GM04504 (cell line): ENCODE data around the gene APOM.

Source experiments
- DNase-seq: peaks from one replicate; pipeline ENCODE4 v3.0.0-alpha.2; 2012; ENCODE audit warnings: low read depth

APOM gene

DNA sequence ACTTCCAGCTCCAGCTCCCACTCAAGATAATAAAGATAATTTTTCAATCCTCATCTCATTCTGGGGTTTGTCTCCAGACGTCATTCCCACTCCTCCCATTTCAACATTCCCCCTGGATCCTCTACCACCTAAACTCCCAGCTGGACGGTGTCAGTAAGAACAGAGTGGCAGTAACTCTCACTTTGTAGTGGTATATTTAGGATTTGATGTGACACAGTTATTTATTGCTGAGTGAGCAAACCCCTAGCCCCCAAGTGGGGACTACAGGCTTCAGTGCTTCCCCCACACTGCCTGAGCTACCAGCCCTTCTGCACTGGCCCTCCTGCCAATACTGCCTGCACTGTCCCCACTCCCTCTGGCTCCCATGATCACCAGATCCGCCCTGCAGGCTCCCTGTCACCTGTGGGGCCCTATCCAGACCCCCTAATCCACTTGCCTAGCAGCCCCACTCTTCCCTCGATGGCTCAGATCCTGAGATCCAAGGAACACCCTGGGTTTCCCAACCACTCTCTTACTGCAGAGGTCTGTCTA lies 2.5 kb downstream of the APOM start:
- DNase-seq: no peak

DNA sequence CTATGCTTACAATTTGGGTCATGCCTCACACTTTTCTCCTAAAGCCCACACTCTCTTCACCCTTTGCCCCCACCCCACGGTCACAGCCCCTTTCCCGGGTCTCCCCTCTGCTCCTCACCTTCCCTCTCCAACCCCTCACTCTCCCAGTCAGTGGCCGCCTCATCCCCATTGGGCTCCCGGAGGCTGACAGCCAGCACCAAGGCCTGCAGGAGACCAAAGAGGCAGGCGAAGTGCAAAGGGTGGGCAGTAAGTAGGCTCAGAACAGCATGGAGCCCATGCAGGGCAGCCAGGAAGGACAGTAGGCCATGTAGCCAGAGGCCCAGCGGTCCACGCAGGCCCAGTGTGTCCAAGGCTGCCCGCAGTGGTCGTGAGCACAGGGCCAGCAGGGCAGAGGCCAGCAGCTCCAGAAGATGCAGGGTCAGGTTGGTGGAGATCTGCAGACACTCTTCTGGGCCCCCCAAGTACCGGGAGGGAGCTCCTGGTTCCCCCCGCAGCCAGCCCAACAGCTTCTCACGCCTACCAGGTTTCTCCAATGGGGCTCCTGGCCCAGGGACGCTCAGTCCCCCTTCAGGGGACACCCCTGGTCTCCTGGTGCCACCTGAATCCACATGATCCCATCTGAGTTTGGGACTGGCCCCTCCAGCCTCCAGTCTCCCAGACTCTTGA lies 3.4 kb downstream of the APOM start:
- DNase-seq: no peak

DNA sequence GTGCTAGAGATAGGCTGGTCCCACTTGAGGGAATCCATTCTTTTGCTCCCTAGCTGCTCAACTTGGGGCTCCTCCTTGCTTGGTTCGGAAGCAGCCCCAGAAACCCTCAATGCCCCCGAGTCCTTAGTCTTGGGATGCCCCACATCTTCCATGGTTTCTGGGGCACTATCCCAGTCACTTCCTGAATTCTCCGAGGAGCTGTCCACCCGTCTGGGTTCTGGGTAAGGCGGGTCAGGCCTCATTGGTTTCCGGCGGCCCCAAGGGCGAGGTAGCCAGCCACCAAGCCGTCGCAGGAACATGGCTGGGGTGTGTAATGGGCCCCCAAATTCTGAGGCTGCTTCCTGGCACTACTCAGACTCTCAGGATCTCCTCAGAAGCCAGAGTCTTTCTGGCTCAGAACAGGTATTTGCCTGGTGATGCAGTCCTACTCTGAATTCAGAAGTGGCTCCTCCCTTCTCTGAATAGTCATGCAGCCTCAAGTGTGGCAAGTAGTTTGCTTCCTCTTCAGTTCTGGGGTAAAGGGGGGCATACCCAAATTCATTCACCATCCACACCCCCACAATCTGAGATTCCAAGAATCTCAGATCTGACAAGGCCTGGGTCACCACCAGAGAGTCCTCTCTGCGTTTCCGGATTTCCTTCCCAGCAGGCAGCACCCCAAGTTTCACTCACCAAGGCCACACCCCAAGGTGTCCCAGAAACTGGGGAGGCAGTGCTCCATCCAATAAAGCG lies 4.1 kb downstream of the APOM start:
- DNase-seq: no peak

DNA sequence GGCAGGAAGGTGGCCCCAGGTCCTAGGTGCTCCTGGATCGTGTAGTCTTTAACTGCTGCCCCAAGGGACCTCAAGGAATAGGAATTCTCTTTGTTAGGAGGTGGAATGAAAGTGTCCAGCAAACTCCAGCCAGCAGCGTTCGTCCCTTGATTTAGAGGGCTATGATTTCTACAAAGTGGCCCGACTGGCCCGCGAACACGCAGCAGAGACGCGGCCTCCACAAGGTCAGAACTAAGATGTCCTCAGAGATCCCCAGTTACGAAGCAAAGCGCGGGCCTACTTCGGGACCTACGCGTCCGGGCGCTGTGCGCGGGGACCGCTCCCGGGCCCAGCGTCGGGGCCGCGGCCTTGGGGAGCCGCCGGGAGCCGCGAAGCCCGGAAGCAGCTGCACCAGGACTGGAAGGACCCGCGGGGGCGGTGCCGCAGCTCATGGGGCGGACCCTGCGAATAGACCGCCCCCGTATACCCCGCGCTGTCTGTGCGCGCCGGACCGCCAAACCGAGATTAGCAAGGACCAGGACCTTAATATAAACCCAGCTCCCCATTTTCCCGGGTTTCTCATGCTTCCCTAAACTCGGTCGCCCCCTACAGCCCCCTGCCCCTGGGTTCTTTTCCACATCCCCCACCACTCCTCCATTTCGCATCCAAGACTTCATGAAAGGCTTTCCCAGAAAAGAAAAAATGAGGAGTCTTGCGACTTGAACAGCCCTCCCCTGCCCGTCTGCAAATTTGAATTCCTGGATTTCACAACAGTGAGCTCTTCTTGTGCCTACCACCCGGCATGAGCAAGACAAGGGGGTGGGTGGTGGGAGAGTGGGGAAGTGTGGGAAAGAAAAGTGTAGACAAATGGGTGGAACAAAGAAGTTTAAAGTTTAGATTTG lies 4.9 kb downstream of the APOM start, which contains the start of gene C6orf47:
C6orf47 (minus strand) TSS at position 398 of the 881 bp plus-strand sequence. CDS start 831 bp downstream, outside the sequence.
- peak; percentile 45 for DNase-seq

DNA sequence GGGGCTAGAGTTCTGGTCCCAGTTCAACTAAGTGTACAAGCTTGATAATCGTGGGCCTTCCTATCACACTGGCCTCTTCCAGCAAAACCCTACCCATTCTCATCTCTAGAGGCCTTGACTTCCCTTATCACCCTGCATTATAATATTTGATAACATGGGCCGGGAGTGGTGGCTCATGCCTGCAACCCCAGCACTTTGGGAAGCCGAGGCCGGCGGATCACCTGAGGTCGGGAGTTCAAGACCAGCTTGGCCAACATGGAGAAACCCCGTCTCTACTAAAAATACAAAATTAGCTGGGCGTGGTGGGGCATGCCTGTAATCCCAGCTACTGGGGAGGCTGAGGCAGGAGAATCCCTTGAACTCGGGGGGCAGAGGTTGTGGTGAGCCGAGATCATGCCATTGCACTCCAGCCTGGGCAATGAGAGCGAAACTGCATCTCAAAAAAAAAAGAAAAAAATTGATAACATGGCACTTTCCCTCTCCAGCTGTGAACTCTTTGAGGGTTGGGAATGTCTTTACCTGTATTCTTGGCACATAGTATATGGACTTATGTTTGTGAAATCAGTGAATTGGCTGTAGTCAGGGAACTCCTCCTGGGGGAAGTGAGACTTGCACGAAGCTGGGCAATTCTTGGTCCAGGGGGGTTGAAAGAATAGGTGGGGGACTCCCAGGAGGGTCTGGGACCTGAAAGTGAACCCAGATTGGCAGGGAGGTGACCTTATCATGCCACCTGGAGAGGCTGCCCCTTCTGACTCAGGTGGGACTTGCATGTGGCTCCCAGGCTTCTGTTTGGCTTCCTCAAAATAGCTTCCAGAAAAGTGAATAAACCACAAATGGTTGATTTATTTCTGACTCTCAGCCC lies 5.8 kb downstream of the APOM start:
- no peak for DNase-seq

DNA sequence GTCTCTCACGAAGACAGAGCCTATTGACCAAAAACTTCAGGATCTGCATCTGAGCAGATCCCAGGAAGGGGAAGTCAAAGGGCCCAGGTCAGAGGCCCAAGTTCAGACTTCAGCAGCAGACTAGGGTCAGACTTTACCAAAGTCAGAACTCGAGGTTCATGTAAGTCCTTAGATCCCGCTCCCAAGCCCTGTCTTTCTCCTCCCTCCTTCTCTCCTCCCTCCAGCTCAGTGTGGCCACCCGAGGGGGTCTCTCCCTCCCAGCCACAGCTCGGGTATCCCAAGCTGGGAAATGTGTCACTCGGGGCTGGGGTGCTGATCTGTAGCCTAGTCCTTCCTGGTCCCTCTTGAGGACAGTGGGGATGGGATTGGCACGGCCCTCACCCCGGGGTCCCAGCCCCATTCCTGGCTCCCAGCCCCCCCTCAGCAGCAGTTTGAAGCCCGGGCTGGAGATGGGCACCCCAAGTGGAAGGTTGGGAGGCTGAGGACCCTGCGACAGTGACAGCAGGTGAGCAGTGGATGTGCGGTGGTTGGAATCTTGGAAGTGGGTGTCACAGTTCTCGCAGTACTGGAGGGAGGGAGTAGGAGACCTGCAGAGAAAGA lies 6.5 kb downstream of the APOM start:
- DNase-seq: no peak

DNA sequence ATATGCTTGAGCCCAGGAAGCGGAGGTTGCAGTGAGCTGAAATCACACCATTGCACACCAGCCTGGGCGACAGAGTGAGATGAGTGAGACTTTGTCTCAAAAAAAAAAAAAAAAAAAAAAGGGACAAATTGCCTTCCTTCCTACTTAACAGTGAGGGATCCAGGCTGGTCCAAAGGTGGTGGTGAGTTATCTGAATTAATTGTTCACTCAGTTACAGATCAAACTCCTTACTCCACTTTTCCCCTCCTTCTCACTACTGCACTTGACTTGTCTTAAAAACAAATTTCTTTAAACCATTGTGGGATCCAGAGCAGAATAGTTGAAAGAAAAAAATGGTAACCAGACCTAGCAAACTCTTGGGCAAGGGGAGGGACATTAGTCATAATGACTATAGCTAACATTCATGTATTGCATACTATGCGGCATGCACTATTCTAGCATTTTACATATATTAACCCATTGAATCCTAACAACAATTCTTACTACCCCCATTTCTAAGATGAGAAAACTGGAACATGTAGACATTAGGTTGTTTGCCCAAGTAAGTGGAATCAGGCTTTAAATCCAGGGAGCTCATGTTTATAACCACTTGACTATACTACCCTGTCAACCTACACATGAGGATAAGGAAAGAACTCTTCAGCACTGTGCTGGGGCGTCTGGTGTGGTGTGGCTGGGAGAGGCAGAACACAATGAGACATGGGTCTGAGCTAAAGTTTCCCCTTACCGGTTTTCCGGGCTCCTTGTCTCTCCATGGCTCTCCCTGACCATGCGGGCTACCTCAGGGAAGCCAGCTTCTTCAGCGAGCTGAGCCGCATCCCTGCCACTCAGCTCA lies 7.6 kb downstream of the APOM start:
- DNase-seq: no peak

DNA sequence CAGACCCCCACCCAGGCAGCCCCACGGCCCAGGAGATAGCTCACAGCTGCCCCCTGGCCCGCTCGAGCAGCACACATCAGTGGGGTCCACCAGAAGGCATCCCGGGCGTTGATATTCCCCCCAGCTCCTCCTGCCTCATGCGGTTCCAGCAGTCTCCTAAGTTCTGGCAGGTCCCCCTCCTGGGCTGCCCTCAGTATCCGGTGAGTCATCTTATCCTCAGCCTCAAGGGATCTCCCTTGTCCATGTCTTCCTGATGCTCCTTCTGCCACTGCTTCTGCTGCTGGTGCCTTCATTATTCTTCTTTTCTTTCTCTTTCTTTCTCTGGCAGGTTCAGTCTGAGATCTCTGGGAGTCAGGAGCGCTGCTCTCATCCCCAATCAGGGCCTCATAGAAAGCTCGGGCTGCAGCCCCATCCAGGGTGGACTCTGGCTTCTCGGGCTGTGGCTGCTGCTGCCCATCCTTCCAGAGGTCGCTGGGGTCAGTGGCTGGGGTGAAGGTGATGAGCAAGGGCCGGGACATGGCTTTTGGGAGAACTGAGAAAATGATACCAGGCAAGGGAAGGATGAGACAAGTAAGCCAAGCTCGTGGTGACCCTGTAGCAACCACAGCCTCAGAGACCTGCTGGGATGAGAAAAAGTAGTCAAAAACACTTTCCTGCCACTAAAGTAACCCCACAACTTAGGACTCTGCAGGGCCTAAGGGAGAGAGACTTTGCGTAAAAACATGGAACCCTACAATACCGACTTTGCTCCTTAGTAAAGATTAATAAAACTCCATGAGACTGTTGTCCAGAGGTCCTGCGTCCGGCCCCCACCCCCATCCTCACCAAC lies 8.5 kb downstream of the APOM start:
- DNase-seq: peak; percentile 63

DNA sequence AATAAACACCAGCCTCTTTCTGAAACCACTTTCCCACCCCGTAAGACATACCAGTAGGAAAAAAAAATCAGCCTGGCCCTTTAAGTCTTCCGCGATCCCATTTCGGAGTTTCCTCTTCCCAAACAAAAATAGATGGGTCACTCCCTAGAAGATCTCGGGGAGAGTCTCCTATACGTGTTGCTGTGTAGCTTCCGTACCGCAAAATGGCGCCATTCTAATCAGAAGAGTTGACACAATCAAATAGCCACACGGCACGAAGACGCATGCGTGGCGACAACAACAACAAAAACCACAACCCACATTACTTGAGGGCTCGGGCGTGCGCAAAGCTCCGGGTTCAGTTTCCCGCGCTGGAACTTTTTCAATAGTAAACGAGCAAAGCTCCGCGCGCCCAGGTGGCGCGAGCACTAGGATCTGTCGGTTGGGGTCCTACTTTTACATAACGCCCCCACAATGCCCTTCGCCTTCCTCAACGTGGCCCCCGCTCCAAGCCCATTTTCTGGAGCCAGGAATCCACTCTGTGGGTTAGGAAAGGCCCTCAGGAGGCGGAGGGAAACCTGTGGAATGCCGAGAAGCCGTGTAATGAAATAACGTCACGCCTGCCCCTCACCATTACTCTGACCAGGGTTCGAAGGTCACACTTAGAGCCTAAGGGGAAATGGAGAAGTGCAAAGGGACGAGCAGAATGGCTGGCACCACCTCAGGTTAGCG lies 9.3 kb downstream of the APOM start, which contains the start of gene GPANK1:
GPANK1 (minus strand) TSS at position 208 of the 711 bp plus-strand sequence. CDS start 519 bp downstream, outside the sequence.
- peak; percentile 89 for DNase-seq

DNA sequence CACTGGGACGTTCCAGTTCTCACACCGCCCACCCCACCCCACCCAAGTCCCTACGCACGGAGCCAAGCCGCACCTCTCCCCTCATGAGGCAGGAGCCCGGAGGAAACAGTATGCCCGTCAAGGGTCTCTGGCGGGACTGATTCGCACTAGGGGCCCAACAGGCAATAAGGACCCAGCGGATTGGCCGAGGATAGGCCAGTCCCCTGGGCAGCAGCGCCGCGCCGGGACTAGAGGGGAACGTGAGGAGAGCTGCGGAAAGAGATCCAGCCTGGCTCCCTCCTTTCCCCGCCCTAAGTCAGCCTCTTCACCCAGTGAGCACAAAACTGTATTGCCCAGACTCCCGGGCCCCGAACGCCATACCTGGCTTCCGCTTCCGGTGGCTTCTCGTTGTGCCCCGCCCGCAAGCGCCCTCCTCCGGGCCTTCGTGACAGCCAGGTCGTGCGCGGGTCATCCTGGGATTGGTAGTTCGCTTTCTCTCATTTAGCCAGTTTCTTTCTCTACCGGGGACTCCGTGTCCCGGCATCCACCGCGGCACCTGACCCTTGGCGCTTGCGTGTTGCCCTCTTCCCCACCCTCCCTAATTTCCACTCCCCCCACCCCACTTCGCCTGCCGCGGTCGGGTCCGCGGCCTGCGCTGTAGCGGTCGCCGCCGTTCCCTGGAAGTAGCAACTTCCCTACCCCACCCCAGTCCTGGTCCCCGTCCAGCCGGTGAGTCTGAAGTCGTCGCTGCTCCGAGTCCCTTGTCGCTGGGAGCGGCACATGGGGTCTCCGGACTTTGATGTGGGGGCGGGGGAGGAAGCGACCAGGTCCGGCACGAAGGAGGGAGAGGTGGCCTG lies 10.0 kb downstream of the APOM start, which contains the start of gene CSNK2B:
CSNK2B (plus strand) TSS at position 580 of the 836 bp plus-strand sequence. CDS start 752 bp downstream, outside the sequence.
- peak; percentile 93 for DNase-seq

DNA sequence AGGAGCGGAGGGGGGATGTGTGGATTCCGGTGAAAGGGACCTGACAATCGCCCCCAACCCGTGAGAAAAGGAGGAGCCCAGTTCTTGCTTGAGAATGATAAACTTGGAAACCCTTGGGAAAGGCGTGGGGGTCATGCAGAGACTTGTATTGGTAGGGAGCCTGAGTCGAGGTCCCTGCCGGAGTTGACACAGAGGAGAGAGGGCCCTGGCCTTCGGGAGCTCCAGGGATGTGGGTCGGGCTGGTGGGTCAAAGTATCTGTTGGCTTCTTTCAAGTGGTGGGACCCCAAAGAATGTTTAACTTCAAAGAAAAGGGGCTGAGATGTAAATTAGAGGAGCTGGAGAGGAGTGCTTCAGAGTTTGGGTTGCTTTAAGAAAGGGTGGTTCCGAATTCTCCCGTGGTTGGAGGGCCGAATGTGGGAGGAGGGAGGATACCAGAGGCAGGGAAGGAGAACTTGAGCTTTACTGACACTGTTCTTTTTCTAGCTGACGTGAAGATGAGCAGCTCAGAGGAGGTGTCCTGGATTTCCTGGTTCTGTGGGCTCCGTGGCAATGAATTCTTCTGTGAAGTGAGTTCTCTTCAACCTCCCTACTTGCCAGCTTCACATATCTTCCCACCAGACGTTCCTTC lies 10.8 kb downstream of the APOM start:
- DNase-seq: no peak

DNA sequence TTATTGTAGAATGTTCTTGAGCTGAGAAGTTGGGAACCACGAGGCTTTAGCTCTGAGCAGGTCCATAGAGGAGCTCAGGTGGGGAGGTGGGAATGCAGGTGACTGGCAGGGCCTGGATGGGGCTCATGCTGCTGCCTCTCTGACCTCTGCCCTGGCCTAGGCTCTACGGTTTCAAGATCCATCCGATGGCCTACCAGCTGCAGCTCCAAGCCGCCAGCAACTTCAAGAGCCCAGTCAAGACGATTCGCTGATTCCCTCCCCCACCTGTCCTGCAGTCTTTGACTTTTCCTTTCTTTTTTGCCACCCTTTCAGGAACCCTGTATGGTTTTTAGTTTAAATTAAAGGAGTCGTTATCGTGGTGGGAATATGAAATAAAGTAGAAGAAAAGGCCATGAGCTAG lies 14.0 kb downstream of the APOM start, which contains the start of gene LY6G5B:
LY6G5B (plus strand) TSS at position 301 of the 400 bp plus-strand sequence. CDS start 975 bp downstream, outside the sequence.
- DNase-seq: no peak

DNA sequence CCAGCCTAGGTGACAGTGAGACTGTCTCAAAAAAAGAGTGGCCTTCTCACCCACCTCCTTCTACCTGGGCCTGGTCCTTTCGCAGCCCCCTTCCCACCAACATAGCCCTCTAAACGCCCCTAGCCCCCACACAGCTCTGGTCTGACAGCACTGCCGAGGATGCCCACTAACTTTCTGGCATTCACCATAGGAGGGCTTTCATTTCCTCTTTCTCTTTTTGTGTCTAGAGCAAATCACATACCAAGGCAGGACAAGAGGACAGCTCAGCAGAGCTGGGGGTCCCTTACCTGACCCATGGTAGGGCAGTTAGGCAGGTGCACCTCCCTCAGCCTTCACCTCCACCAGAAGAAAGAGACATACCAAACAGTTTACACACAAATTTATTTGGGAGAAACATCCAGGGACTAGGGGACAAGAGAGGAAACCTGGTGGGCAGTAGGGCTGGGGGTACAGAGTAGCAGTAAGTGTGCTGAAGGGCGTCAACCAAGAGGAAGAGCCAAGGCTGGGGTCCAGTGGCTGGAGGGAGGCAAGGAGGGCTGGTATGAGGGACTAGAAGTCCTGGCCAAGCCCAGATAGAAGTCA lies 20.7 kb downstream of the APOM start:
- no peak for DNase-seq

DNA sequence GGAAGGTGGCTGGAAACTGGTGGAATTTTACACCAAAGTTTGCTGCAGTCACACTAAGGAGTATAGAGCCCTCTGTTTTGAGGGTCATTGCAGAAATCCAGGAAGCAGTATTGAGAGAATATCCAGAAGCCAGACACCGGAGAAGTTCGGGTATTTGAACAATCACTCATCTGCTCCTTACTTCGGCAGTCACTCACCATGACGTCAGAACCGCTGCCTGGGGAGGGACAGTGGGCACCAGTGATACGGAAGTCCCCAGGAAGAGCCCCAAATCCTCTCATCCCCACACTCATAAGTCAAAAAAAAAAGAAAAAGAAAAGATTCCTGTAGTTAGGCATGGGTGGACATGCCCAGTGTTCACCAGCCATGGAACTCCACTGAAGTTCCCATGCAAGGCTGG lies 21.2 kb downstream of the APOM start:
- DNase-seq: no peak

DNA sequence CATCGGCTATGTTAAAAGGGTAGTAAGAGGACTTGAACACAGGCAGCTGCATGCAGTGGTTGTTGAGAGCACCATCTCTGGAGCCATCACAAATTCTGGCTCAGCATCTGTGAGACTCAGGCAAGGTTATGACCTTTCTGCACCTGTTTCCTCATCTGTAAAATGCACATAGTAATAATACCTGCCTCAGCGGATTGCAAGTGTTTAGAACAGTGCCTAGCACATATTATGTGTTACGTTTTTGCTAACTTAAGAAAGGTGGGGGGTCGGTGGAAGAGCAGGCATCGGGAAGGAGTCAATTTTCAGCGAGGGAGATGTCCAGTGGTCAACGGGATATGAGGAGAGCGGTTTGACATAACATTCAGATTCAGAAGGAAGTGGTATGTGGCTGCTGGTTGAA lies 22.3 kb downstream of the APOM start:
- DNase-seq: no peak
